H9 (cell line): Measurements from ENCODE around the gene NUP210. TPM values are rescaled to one million over a fixed set of nuclear protein-coding genes. Genes with fewer than 3 reads are reported as not detected.

Source experiments
- DNase-seq: peaks from one replicate; pipeline ENCODE4 v3.0.0-alpha.2; 2017
- H2AFZ ChIP-seq: one replicate; pipeline ENCODE4 v1.6.1; 2013; ENCODE audit warnings: mild to moderate bottlenecking, low read length, control low read depth, moderate library complexity
- H2AK5ac ChIP-seq: 2 replicates; pipeline ENCODE4 v1.6.1; 2013; ENCODE audit warnings: low read length, control low read depth, mixed read lengths; ENCODE audit not compliant: insufficient read length
- H2BK120ac ChIP-seq: one replicate; pipeline ENCODE4 v1.6.1; 2013; ENCODE audit warnings: low read depth, mild to moderate bottlenecking, low read length, control low read depth, inconsistent platforms; ENCODE audit not compliant: poor library complexity, severe bottlenecking
- H2BK12ac ChIP-seq: 2 replicates; pipeline ENCODE4 v1.6.1; 2013; ENCODE audit warnings: low read length, control low read depth, mixed read lengths, low read depth; ENCODE audit not compliant: insufficient read length
- H2BK15ac ChIP-seq: 2 replicates; pipeline ENCODE4 v1.6.1; 2013; ENCODE audit warnings: low read depth, low read length, control low read depth
- H2BK20ac ChIP-seq: one replicate; pipeline ENCODE4 v1.6.1; 2013; ENCODE audit warnings: low read depth, mild to moderate bottlenecking, low read length, control low read depth, inconsistent platforms; ENCODE audit not compliant: poor library complexity, severe bottlenecking
- H2BK5ac ChIP-seq: 2 replicates; pipeline ENCODE4 v1.6.1; 2013; ENCODE audit warnings: low read length, control low read depth, mixed read lengths; ENCODE audit not compliant: insufficient read length
- H3K14ac ChIP-seq: 2 replicates; pipeline ENCODE4 v1.6.1; 2013; ENCODE audit warnings: low read length, control low read depth; ENCODE audit not compliant: insufficient read depth
- H3K18ac ChIP-seq: 2 replicates; pipeline ENCODE4 v1.6.1; 2013; ENCODE audit warnings: low read depth, mild to moderate bottlenecking, mixed read lengths, low read length, control low read depth; ENCODE audit not compliant: insufficient read length
- H3K23ac ChIP-seq: 2 replicates; pipeline ENCODE4 v1.6.1; 2013; ENCODE audit warnings: low read length, control low read depth, mixed read lengths, low read depth; ENCODE audit not compliant: insufficient read length
- H3K23me2 ChIP-seq: 2 replicates; pipeline ENCODE4 v1.6.1; 2013; ENCODE audit warnings: low read depth, mild to moderate bottlenecking, mixed read lengths, low read length, control low read depth; ENCODE audit not compliant: insufficient read length, poor library complexity, severe bottlenecking
- H3K27ac ChIP-seq: 2 replicates; pipeline ENCODE4 v1.5.1; 2013; ENCODE audit warnings: low read length, control low read depth, mixed read lengths, low read depth; ENCODE audit not compliant: insufficient read length
- H3K27me3 ChIP-seq: 2 replicates; pipeline ENCODE4 v1.6.1; 2013; ENCODE audit warnings: low read length, control low read depth, inconsistent platforms; ENCODE audit not compliant: insufficient read depth
- H3K4ac ChIP-seq: 2 replicates; pipeline ENCODE4 v1.6.1; 2013; ENCODE audit warnings: low read depth, mild to moderate bottlenecking, control low read depth, inconsistent platforms, low read length, moderate library complexity
- H3K4me1 ChIP-seq: 2 replicates; pipeline ENCODE4 v1.6.1; 2013; ENCODE audit warnings: low read length, control low read depth, inconsistent platforms; ENCODE audit not compliant: insufficient read depth
- H3K4me2 ChIP-seq: 2 replicates; pipeline ENCODE4 v1.6.1; 2013; ENCODE audit warnings: low read length, control low read depth, mixed read lengths; ENCODE audit not compliant: insufficient read length, insufficient read depth
- H3K56ac ChIP-seq: 2 replicates; pipeline ENCODE4 v1.6.1; 2013; ENCODE audit warnings: low read depth, mild to moderate bottlenecking, mixed read lengths, low read length, control low read depth; ENCODE audit not compliant: insufficient read length
- H3K79me1 ChIP-seq: 2 replicates; pipeline ENCODE4 v1.6.1; 2013; ENCODE audit warnings: low read depth, mild to moderate bottlenecking, moderate library complexity, low read length, control low read depth, inconsistent platforms; ENCODE audit not compliant: insufficient read depth, poor library complexity, severe bottlenecking
- H3K79me2 ChIP-seq: 2 replicates; pipeline ENCODE4 v1.6.1; 2013; ENCODE audit warnings: low read length, control low read depth, inconsistent platforms; ENCODE audit not compliant: insufficient read depth
- H3K9ac ChIP-seq: 2 replicates; pipeline ENCODE4 v1.6.1; 2013; ENCODE audit warnings: low read length, control low read depth, mixed read lengths; ENCODE audit not compliant: insufficient read length; ENCODE audit errors: extremely low read depth
- H3K9me3 ChIP-seq: one replicate; pipeline ENCODE4 v1.6.1; 2013; ENCODE audit warnings: low read depth, low read length, inconsistent platforms; ENCODE audit not compliant: control insufficient read depth
- H3T11ph ChIP-seq: one replicate; pipeline ENCODE4 v1.6.1; 2013; ENCODE audit warnings: mild to moderate bottlenecking, low read length, control low read depth, inconsistent platforms
- H4K20me1 ChIP-seq: one replicate; pipeline ENCODE4 v1.6.1; 2013; ENCODE audit not compliant: control insufficient read depth, insufficient read length, insufficient read depth
- H4K5ac ChIP-seq: 2 replicates; pipeline ENCODE4 v1.6.1; 2013; ENCODE audit warnings: low read depth, mild to moderate bottlenecking, mixed read lengths, low read length, control low read depth; ENCODE audit not compliant: insufficient read length
- H4K8ac ChIP-seq: replicated peaks from 2 replicates; pipeline ENCODE4 v1.6.1; 2013; ENCODE audit warnings: low read length, control low read depth, mixed read lengths, low read depth; ENCODE audit not compliant: insufficient read length
- H4K91ac ChIP-seq: 2 replicates; pipeline ENCODE4 v1.6.1; 2013; ENCODE audit warnings: low read depth, mild to moderate bottlenecking, moderate library complexity, mixed read lengths, low read length, control low read depth; ENCODE audit not compliant: insufficient read length
- H3K27ac Mint-ChIP-seq, 3 experiments: 2 replicates in 2 of 3; 3 replicates in 1 of 3; pipeline ENCODE4 v1.8.0; 2020 to 2021; ENCODE audit warnings: mixed read lengths in 3 of 3, mild to moderate bottlenecking in 1 of 3, moderate library complexity in 1 of 3
- H3K27me3 Mint-ChIP-seq: 2 replicates; pipeline ENCODE4 v1.8.0; 2021; ENCODE audit warnings: low read depth, mild to moderate bottlenecking, moderate library complexity, mixed read lengths
- H3K36me3 Mint-ChIP-seq, 3 experiments: 2 replicates in 2 of 3; 3 replicates in 1 of 3; pipeline ENCODE4 v1.8.0; 2020 to 2021; ENCODE audit warnings: low read depth in 3 of 3, mixed read lengths in 3 of 3; ENCODE audit not compliant: insufficient read depth in 1 of 3
- H3K4me1 Mint-ChIP-seq, 2 experiments: 2 replicates each; pipeline ENCODE4 v1.8.0; 2020; ENCODE audit warnings: mixed read lengths in 2 of 2
- H3K4me3 Mint-ChIP-seq, 2 experiments: 2 replicates in 1 of 2; 3 replicates in 1 of 2; pipeline ENCODE4 v1.8.0; 2020 to 2021; ENCODE audit warnings: mild to moderate bottlenecking in 2 of 2, mixed read lengths in 2 of 2, moderate library complexity in 1 of 2
- H3K9me3 Mint-ChIP-seq, 2 experiments: 2 replicates in 1 of 2; 3 replicates in 1 of 2; pipeline ENCODE4 v1.8.0; 2020; ENCODE audit warnings: mild to moderate bottlenecking in 2 of 2, mixed read lengths in 2 of 2, moderate library complexity in 1 of 2
- CTCF ChIP-seq: fragments of 200-600 bp; sonication (generic); conservative IDR thresholded peaks from 3 replicates; pipeline ENCODE4 v1.8.0; 2021; ENCODE audit warnings: antibody characterized with exemption, mild to moderate bottlenecking
- WGBS: extraction: QIAGEN DNeasy Blood & Tissue Kit; methylation state at CpG from one replicate; pipeline ENCODE4 v1.1.7; 2013; ENCODE audit warnings: missing lambda C conversion rate, low lambda C conversion rate, mixed read lengths; ENCODE audit not compliant: insufficient read length; ENCODE audit errors: extremely low coverage; 5-methylcytosine and 5-hydroxymethylcytosine counted together
- total RNA-seq: library from RNA; stranded (reverse); gene quantifications from 2 replicates; pipeline ENCODE4 v1.2.1, GENCODE V29; 2021

The NUP210 gene
- total RNA-seq, 1 experiment from 2014 or later, result 48.8 TPM

- H3K27me3 Mint-ChIP-seq, result peaks cover 2% of the 10 kb centered on the region; the same call in 1 of the 2 replicates
- no peak overlapping the region for H2AFZ ChIP-seq
- no peaks in the 10 kb centered on the region for H3K9me3 Mint-ChIP-seq
- H3K36me3 Mint-ChIP-seq, result no peaks in the 10 kb centered on the region; a peak in 1 of 7 replicates
- H3K79me1 ChIP-seq, result no peaks in the 10 kb centered on the region
- no peaks in the 10 kb centered on the region for H4K20me1 ChIP-seq
- no peaks in the 10 kb centered on the region for H3K9me3 ChIP-seq
- peaks cover 9 to 13% of the 10 kb centered on the region in 2 experiments for H3K4me1 Mint-ChIP-seq
- no peaks in the 10 kb centered on the region for H3K4me1 ChIP-seq
- no peaks in the 10 kb centered on the region for H3K27me3 ChIP-seq
- H3K23ac ChIP-seq, result no peak overlapping the region
- no peak overlapping the region for H3K9ac ChIP-seq
- no CpG with 5 or more reads among the region's 12 CpGs for WGBS
- no peak overlapping the region for H2AK5ac ChIP-seq
- H3K56ac ChIP-seq, result no peak overlapping the region
- no peak overlapping the region for H3K4me2 ChIP-seq
- no peak overlapping the region for H3K14ac ChIP-seq
- no peaks in the 10 kb centered on the region for H3K23me2 ChIP-seq
- H3T11ph ChIP-seq, result no peak overlapping the region
- no peaks in the 10 kb centered on the region for H3K79me2 ChIP-seq
- H2BK12ac ChIP-seq, result no peak overlapping the region
- no peak overlapping the region for H2BK15ac ChIP-seq
- no peak overlapping the region for H3K27ac ChIP-seq
- no peak for DNase-seq
- no peak overlapping the region for H4K8ac ChIP-seq
- H4K91ac ChIP-seq, result no peak overlapping the region
- H2BK5ac ChIP-seq, result no peak overlapping the region
- H3K18ac ChIP-seq, result no peak overlapping the region
- H3K4me3 Mint-ChIP-seq, result peak overlapping the region; percentile 68 to 78; a peak in 4 of 5 replicates
- H4K5ac ChIP-seq, result no peak overlapping the region
- H2BK120ac ChIP-seq, result no peak overlapping the region
- no peak overlapping the region for H3K4ac ChIP-seq
- H3K27ac Mint-ChIP-seq, result peak overlapping the region; percentile 85 to 91 (median 90); a peak in 6 of 7 replicates
- no peak overlapping the region for H2BK20ac ChIP-seq
- peak; percentile 71 for TF ChIP-seq CTCF
These were observed 32.6 kb upstream of the NUP210 start for GRCh38 chr3:13452490-13453335.
